ENCODE data around the gene NUP58.
"Not testable (repeated sequence)": the region's sequence is repeated elsewhere in the genome, so short reads cannot be mapped to it uniquely, and the experiment has no call there.

The NUP58 gene

DNA sequence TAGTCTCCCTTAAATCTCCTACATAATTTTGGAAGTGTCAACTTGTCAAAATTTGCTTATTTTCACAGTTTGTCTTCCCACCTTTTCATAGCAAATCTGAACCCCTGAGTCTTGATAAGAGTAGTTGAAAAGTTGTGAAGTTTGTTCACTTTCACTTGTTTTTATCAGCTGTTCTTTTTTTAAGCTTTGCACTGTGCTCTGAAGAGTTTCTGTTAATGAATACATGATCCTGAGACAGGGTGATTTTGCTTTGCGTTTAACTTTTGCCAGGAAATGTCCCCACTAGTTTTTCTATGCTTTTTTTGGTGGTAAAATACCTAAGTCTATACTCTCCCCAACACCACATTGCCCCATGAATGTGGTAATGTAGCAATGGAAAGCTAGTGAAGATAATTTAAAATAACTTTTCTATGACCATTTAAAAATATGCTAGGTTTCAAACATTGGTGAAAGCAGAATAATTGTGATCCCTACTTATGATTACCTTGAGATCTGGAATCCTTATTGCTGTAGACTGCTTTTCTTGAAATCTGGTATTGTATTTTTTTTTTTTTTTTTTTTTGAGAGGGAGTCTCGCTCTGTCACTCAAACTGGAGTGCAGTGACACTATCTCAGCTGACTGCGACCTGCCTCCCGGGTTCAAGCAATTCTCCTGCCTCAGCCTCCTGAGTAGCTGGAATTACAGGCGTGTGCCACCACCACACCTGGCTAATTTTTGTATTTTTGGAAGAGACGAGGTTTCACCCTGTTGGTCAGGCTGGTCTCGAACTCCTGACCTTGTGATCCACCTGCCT, 5.4 kb downstream of the NUP58 start:
- DNase-seq: no peak

DNA sequence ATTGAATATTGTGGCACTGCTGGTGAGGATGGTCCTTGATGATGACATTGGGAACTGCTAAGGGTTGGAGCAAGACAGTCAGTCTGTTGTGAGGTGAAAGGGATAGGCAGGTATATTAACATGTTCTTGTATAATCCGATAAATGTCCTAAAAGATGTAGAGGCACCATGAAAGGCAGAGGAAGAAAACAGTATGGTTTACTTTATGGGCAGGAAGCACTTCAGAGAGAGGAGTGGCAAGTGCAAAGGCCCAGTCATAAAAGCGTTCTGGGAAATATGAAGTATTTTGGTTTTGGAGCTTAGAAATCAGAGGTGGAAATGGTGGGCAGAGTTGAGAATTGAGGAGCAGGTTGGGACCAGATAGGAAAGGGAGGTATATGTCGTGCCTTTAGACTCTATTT, 9.5 kb downstream of the NUP58 start:
- DNase-seq: no peak

DNA sequence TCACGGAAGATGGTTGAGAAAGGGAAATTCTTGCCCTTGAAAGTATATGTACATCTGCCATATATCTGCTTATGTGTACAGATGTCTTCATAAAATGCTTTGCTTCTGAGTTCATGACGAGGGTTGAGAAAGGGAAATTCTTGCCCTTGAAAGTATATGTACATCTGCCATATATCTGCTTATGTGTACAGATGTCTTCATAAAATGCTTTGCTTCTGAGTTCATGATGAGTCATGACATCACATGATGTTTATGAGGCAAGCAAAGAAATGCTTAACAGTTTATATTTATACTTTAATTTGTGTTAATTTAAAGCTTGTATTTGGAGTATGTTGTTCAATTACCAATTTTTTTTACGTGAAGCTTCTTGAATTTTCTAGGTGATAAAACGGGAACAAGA, 17.5 kb downstream of the NUP58 start:
- DNase-seq: not testable (repeated sequence)

DNA sequence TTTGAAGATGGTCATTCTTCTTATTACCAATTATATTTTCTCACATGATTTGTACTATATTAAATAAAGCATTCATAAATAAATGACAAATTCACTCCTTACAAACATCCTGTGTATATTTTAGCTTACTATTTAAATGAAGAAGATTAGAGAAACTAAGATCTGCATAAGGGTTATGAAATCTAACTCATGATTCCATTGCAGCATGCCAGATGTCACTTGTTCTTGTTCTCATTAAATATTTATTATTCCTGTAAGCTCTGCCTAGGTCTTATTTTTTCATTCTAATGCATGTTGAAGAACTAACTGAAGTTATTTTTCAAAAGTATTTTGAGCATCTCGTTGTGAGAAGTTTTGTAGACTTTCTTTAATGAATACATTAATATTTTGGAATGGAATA, 18.3 kb downstream of the NUP58 start:
- no peak for DNase-seq

DNA sequence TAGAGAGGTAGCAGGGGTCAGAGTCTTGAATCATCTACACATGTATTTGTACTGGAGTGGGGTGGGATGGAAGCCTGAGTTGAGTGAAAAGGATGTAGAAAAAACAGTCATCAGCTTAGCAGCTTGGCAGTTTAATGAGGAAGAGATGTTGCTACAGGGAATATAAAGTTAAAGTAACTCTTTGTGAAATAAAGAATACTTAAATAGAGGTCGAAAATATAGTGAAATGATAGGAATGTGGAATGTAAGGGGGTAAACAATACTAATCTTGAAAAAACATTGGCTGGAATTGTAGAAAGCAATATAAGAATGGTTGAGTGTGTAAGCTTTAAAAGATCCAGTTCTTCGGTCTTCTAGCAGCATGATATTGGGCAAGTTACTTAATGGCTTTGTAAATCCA, 22.7 kb downstream of the NUP58 start:
- DNase-seq: no peak

- no peak for DNase-seq
Measured at GRCh38 chr13:25329706-25330105, 28.3 kb downstream of the NUP58 start.

DNA sequence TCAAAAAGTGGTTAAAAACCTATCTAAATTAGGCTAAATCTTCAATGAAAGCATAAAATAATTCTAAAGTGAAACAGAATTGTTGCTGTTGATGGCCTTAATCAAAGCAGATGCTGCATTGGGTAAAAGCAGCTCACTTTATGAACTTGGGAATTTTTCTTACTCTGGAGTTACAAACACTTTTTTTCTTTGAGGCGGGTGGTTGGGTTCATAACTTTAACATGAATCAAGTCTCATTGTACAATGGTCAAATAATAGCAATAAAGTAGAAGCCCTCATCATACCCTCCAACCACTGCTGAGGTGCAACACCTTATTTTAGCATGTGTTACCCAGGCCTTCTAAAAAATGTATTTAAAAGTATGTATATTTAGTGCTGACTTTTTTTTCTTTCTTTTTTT, 29.1 kb downstream of the NUP58 start:
- DNase-seq: no peak

DNA sequence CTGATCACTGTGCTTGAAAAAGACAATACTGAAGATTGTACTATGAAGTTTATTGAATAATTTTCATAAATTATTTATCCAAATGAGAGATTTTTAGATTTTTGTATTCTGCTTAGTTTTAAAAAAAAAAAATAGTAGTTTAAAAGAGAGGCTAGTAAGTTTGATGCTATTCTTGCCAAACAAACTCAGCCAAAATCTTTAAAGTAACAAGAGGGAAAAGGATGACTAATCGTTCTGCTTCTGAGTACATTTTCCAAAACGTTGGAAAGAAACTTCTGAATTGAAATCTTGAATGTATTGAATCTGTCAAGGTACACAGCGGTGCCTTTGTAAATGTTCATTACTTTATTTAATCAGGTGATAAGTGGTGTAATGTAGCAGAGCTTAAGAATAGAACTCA, 34.4 kb downstream of the NUP58 start:
- DNase-seq: no peak

DNA sequence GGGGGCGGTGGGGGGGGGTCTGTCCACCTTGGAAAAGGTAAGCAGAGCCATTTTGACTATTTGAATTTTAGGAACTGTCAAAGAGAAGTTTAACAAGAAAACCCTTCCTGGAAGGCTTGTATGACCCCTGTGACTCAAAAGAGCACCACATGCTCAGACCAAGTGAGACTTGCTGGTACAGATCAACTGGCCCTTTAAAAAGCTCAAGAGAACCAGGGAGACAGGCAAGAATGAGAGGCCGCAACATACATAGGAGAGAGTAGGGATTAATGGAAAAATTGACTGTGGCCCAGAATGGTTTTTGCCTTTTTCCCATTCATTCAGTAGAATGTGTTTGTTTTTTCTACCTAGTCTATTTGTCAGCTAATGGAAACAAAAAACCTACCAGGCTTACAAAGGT, 44.2 kb downstream of the NUP58 start:
- DNase-seq: no peak

DNA sequence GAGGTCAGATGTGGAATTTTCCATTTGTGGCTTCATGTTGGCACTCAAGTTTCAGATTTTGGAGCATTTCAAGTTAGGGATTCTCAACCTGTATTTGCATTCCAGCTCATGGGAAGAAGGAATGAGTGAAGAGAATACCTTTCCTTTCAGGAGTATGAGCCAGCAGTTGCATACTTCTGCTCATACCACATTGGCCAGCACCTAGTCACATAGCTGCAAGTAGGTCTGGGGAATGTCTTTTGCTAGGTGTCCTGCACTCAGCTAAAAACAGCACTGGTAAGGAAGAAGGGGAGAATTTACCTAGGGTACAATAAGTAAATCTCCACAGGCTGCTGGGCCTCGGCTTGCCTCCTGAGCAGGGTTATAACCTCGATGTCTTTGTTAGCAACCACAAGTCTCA, 45.7 kb downstream of the NUP58 start:
- DNase-seq: no peak

- no peak for DNase-seq
Measured at GRCh38 chr13:25351404-25351803, 50.0 kb downstream of the NUP58 start.

DNA sequence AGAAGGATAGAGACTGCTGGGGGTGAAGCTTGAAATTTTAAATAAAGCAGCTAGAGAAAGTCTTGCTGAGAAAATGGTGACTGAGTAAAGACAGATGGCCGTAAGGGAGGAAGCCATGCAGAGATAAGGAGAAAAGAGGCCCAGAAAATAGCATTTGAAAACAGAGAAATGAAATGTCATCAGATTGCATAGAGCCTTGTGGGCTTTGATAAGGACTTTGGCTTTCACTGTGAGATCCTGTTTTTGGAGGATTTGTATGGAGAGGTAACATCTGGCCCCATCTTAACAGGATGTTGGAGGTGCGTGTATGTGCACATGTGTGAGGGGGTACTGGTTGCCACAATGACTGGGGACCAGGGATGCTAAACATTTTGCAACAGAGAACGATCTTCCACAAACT, 50.8 kb downstream of the NUP58 start:
- no peak for DNase-seq

GRCh38 chr13:25352806-25353205, 51.4 kb downstream of the NUP58 start:
- DNase-seq: no peak

DNA sequence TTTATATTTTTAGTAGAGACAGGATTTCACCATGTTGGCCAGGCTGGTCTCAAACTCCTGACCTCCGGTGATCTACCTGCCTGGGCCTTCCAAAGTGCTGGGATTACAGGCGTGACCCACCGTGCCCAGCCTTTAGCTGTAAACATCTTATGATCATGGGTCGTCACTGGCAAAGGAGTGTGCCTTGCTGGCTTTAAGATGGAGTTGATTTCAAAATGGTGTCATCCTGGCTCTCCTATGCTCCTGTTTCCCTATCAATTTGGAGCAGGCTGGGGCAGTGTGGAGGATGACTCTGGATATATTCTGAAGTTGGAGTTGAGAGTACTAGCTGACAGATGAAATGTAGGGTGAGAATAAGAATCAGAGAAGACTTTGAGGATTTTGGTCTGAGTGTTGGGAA, 51.9 kb downstream of the NUP58 start:
- no peak for DNase-seq

- no peak for DNase-seq
Measured at GRCh38 chr13:25354377-25354776, 53.0 kb downstream of the NUP58 start.

GRCh38 chr13:25360443-25360842, 59.0 kb downstream of the NUP58 start:
- not testable (repeated sequence) for DNase-seq

- DNase-seq: no peak
Measured at GRCh38 chr13:25365720-25366235, 64.4 kb downstream of the NUP58 start.

DNA sequence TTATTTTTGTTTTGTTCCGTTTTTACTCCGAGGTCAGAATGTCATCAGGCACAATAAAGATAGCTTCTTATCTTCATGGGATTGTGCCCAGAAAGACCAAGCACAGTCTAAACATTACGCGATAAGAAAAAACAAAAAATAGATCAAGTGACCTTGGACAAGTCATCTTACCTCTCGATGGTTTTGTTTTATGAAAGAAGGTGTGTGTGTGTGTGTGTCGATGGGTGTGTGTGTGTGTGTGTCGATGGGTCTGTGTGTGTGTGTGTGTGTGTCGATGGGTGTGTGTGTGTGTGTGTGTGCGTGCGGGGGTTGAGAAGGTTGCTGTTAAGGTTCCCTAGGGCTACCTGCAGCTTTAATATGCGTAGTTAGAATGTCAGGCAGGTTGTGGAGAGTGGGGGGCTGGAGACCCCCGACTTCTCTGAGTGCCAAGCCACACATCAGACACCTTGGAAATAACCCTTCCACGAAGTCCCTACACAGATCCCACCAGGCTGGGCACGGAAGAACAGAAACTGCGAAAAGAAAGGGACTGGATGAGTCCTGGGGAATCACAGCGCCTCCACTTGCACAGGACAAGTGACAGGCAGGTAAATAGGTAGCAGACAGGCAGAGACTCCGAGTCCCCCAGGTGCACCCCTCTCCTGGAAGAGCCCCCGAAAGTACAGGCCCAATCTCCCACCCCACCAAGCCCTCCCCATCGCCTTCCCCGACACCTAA, 69.9 kb downstream of the NUP58 start:
- DNase-seq: peak; percentile 19

DNA sequence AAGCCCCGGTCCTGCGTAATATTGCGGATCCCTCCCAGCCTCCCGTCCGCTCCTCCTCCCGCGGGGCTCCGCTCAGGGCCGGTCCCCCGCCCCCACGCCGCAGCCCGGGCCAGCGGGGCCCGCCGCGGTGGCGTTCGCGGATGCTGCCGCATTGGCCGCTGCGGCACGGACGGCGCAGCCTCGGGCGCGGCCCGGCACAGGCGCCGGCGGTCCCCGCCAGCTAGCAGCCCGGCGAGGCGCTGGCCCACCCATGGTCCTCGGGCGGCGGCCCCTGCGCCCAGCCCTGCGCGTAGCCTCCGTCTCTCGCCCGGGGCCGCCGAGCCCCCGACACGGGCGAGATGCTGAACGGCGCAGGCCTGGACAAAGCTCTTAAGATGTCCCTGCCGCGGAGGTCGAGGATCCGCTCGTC, 70.5 kb downstream of the NUP58 start, which contains the start of gene ATP8A2:
Gene ATP8A2, plus strand, starts transcription at position 100 of the 409 bp plus-strand sequence. Its CDS starts 239 bp downstream, at position 339.
- DNase-seq: peak; percentile 19

DNA sequence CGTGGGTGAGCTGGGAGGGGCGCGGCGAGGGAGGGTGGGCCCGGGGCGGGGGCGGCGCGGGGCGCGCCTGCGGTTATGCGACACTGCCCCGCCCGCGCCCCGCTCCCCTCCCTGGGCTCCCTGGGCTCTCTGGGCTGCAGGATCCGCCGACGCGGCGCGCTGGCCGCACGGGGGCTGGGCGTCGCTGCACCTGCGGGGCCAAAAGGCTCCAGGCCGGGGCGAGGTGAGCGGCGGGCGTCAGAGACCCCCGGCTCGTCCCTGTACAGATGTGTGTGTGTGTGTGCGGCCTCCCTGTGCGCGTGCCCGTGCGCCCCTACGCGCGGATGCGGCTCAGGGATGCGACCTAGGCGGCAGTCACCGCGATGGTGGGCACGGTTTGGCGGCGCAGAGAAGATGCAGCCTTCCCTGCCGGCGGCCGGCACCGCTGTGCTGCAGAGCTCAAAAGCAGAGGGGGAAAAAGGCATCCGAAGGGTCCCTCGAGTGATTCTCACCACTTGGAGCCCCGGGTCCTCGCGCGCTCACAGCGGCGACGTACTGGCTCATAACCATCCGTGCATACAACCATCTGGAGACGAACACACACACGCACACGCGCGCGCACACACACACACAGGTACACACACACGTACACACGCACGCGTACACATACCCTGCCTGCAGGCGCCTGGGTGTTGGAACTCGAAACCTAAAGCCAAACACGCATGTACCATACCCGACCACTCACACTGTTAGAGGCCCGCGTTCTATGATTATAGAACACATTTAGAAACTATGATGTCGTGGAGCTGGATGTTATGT, 71.1 kb downstream of the NUP58 start:
- DNase-seq: peak; percentile 33

- peak; percentile 42 for DNase-seq
Measured at GRCh38 chr13:25375727-25376358, 74.4 kb downstream of the NUP58 start.

DNA sequence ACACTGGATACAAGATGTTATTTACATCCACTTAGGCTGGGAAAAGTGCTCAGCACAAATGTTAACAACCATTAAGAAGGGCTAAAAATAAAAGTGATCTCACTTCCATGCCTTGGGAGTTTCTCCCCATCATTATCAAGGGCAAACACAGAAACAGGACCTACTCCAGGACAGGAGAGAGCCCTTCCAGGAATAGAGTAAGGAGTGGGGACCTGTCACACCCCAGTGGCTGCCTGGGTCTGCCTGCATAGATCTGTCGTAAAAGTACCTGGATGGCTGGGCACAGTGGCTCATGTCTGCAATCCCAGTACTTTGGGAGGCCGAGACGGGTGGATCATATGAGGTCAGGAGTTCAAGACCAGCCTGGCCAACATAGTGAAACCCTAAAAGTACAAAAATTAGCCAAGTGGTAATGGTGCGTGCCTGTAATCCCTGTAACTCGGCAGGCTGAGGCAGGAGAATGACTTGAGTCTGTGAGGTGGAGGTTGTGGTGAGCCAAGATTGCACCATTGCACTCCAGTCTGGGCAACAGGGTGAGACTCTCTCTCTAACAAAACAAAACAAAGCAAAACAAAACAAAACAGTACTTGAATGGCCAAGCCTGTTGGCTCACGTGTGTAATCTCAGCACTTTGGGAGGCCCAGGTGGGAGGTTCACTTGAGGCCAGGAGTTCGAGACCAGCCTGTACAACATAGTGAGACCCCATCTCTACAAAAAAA, 76.0 kb downstream of the NUP58 start:
- no peak for DNase-seq
